SK-N-SH (cell line): ENCODE measurements around the gene CDK13. TPM values are rescaled to one million over a fixed set of nuclear protein-coding genes. Genes with fewer than 3 reads are reported as not detected.
A peak's percentile ranks its signal among the peaks of the same experiment; 100 is the strongest.

Source experiments
- EP300 ChIP-seq, 2 experiments: IDR thresholded peaks; 2 replicates each; pipeline versions ENCODE4 v1.4.0 to v1.6.1; 2012; ENCODE audit warnings: borderline replicate concordance in 1 of 2, low read depth in 1 of 2, low read length in 1 of 2
- FOSL2 ChIP-seq: IDR thresholded peaks from 2 replicates; pipeline ENCODE4 v1.4.0; 2012; ENCODE audit warnings: low read depth, mild to moderate bottlenecking, moderate library complexity, borderline replicate concordance
- JUND ChIP-seq: IDR thresholded peaks from 2 replicates; pipeline ENCODE4 v1.4.0; 2012
- RAD21 ChIP-seq: IDR thresholded peaks from 2 replicates; pipeline ENCODE4 v1.6.1; 2012; ENCODE audit warnings: mild to moderate bottlenecking, low read length
- RXRA ChIP-seq: IDR thresholded peaks from 2 replicates; pipeline ENCODE4 v1.4.0; 2012; ENCODE audit warnings: low read depth, mild to moderate bottlenecking, borderline replicate concordance
- TAF1 ChIP-seq: IDR thresholded peaks from 2 replicates; pipeline ENCODE4 v1.6.1; 2012; ENCODE audit warnings: low read depth, mild to moderate bottlenecking, low read length, moderate library complexity, borderline replicate concordance
- polyA plus RNA-seq, 3 experiments: library from polyadenylated mRNA; depleted of rRNA; stranded (reverse); fragments of >200 nt; gene quantifications; 2 replicates each; pipeline ENCODE4 v1.2.3, GENCODE V29; 2012
- TF ChIP-seq, protein P1 (sequence below): IDR thresholded peaks from 2 replicates; pipeline ENCODE4 v1.4.0; 2012; ENCODE audit warnings: low read depth
- TF ChIP-seq, protein P2 (sequence below): IDR thresholded peaks from 2 replicates; pipeline ENCODE4 v1.6.1; 2012; ENCODE audit warnings: mild to moderate bottlenecking, low read depth, low read length, moderate library complexity
- TF ChIP-seq, protein P3 (sequence below): IDR thresholded peaks from 2 replicates; pipeline ENCODE4 v1.4.0; 2012; ENCODE audit warnings: low read depth, borderline replicate concordance
- TF ChIP-seq, protein P4 (sequence below): fragments of 200-600 bp; sonication (generic); IDR thresholded peaks from 2 replicates; pipeline ENCODE4 v1.6.1; 2017; ENCODE audit warnings: antibody characterized with exemption, mild to moderate bottlenecking, moderate library complexity

Gene CDK13
- polyA plus RNA-seq, 1 of the 3 experiments (the other 2 are of a cell fraction): 23.1 TPM

DNA sequence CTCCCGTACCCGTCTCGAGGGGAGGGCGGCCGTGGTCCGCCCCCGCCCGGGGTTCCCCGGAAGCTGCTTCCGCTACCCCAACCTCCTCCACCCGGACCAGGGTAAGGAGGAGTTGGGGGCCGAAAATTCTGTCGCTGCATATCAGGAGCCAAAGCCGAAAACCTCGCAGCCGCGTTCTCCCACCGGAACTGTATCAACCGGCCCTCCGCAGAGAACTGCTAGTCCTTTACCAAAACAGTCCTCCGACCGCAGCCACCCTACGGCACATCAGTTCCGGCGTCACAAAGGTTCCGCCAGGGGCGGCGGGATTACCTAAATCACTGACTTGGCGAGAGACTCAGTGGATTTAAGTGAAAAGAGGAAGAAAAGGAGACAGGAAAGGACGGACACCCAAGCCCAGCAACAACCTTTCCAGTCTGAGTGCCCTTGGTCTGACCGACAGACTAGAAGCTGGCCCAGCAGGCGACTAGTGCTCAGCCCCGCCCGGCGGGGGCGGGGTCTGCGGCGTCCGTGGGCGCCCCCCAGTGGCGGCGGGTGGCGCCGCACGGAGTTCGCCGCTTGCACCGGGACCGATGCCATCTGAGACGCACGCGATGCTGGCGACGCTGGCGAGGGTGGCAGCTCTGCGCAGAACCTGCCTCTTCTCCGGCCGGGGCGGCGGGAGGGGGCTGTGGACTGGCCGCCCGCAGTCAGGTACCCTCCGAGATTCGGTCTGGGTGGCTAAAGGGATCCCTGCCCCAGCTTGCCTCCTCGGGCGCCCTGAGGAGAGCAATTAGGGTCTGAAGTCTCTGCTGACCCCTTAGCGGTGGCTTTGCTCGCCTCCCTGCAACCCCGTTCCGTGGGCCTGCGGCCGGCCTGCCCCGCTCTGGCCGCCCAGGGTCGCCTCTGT, 184.6 kb downstream of the CDK13 start, which contains the start of the genes MPLKIP and SUGCT (continued):
- peak; percentile 99 for TF ChIP-seq TAF1
- TF ChIP-seq RXRA: no peak
- TF ChIP-seq EP300 (IDR thresholded peaks at IDR 0.05; ENCODE audit: borderline replicate concordance in 1 of 2, low read depth in 1 of 2, low read length in 1 of 2): peak; percentile 20 to 21; a peak in 2 of 4 replicates
- 0 out of 2 replicates have a peak, but pooled peaks have one; percentile 9 for TF ChIP-seq JUND
- TF ChIP-seq, protein P1, sequence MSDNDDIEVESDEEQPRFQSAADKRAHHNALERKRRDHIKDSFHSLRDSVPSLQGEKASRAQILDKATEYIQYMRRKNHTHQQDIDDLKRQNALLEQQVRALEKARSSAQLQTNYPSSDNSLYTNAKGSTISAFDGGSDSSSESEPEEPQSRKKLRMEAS: peak; percentile 95
- TF ChIP-seq, protein P2, sequence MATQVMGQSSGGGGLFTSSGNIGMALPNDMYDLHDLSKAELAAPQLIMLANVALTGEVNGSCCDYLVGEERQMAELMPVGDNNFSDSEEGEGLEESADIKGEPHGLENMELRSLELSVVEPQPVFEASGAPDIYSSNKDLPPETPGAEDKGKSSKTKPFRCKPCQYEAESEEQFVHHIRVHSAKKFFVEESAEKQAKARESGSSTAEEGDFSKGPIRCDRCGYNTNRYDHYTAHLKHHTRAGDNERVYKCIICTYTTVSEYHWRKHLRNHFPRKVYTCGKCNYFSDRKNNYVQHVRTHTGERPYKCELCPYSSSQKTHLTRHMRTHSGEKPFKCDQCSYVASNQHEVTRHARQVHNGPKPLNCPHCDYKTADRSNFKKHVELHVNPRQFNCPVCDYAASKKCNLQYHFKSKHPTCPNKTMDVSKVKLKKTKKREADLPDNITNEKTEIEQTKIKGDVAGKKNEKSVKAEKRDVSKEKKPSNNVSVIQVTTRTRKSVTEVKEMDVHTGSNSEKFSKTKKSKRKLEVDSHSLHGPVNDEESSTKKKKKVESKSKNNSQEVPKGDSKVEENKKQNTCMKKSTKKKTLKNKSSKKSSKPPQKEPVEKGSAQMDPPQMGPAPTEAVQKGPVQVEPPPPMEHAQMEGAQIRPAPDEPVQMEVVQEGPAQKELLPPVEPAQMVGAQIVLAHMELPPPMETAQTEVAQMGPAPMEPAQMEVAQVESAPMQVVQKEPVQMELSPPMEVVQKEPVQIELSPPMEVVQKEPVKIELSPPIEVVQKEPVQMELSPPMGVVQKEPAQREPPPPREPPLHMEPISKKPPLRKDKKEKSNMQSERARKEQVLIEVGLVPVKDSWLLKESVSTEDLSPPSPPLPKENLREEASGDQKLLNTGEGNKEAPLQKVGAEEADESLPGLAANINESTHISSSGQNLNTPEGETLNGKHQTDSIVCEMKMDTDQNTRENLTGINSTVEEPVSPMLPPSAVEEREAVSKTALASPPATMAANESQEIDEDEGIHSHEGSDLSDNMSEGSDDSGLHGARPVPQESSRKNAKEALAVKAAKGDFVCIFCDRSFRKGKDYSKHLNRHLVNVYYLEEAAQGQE: peak; percentile 80
- peak; percentile 49 for TF ChIP-seq RAD21
- TF ChIP-seq, protein P3, sequence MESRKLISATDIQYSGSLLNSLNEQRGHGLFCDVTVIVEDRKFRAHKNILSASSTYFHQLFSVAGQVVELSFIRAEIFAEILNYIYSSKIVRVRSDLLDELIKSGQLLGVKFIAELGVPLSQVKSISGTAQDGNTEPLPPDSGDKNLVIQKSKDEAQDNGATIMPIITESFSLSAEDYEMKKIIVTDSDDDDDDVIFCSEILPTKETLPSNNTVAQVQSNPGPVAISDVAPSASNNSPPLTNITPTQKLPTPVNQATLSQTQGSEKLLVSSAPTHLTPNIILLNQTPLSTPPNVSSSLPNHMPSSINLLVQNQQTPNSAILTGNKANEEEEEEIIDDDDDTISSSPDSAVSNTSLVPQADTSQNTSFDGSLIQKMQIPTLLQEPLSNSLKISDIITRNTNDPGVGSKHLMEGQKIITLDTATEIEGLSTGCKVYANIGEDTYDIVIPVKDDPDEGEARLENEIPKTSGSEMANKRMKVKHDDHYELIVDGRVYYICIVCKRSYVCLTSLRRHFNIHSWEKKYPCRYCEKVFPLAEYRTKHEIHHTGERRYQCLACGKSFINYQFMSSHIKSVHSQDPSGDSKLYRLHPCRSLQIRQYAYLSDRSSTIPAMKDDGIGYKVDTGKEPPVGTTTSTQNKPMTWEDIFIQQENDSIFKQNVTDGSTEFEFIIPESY: 0 out of 2 replicates have a peak, but pooled peaks have one; percentile 12
- TF ChIP-seq, protein P4, sequence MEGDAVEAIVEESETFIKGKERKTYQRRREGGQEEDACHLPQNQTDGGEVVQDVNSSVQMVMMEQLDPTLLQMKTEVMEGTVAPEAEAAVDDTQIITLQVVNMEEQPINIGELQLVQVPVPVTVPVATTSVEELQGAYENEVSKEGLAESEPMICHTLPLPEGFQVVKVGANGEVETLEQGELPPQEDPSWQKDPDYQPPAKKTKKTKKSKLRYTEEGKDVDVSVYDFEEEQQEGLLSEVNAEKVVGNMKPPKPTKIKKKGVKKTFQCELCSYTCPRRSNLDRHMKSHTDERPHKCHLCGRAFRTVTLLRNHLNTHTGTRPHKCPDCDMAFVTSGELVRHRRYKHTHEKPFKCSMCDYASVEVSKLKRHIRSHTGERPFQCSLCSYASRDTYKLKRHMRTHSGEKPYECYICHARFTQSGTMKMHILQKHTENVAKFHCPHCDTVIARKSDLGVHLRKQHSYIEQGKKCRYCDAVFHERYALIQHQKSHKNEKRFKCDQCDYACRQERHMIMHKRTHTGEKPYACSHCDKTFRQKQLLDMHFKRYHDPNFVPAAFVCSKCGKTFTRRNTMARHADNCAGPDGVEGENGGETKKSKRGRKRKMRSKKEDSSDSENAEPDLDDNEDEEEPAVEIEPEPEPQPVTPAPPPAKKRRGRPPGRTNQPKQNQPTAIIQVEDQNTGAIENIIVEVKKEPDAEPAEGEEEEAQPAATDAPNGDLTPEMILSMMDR: peak; percentile 99
- no peak for TF ChIP-seq FOSL2
